GM12875 (cell line): ENCODE data around the gene CYP26A1.

Experiments used
- H3K4me3 ChIP-seq: one replicate; pipeline ENCODE4 v1.5.1; 2011; ENCODE audit warnings: low read depth, low read length, control low read depth
- CTCF ChIP-seq: IDR thresholded peaks from 2 replicates; pipeline ENCODE4 v1.5.1; 2011; ENCODE audit warnings: low read depth, mild to moderate bottlenecking, control low read depth, inconsistent platforms, low read length, moderate library complexity, borderline replicate concordance; ENCODE audit not compliant: insufficient read depth

The CYP26A1 gene

DNA sequence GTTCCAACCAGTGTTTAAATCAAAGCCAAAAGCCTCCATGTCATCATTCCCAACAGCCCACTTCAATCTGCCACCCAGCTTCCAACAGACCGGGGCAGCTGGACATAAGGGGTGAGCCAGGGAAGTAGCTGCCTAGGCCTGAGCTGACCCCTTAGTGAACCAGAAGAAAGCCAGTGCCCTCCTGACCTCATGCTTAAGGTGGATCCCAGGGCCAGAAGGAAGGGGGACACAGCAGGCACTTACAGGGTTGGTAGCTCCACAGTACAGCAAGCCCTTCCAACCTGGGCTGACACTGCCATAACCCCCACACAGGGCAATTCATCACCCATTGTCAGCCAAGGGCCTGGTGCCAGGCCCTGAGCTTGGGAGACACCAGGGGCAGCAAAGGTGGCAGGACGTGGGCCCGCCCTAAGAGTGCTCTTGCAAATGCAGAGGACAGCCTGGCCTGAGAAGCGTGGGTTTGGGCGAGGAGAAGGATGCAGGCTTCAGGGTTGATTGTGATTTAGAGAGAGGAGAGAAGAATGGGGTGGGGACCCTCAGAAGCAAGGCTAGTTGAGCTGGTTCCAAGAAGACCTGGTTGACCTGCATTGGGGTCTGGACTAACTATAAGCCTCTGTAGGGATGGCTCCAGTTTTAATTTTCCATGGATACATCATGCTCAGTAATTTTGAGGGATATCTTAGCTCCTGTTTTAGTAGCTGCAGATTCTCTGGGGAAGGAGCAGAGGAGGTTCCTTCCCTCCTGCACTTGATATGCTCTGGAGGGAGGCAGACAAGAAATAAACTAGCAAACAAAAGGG, 3.1 kb upstream of the CYP26A1 start:
- H3K4me3 ChIP-seq, result no peak overlapping the region
- TF ChIP-seq CTCF, result no peak

DNA sequence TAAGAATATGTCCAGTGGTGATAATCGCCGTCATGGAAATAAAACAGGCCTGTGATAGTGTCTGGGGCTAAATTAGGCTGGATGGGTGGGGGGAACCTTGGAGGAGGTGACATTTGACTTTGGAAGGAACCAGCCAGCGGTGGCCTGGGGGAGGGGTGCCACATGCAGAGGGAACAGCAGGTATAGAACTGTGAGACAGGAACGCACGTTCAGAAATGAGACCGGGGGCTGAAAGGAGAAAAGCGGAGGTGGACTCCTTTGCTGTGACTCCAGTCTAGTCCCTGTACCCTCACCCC, 2.6 kb upstream of the CYP26A1 start:
- no peak for TF ChIP-seq CTCF

DNA sequence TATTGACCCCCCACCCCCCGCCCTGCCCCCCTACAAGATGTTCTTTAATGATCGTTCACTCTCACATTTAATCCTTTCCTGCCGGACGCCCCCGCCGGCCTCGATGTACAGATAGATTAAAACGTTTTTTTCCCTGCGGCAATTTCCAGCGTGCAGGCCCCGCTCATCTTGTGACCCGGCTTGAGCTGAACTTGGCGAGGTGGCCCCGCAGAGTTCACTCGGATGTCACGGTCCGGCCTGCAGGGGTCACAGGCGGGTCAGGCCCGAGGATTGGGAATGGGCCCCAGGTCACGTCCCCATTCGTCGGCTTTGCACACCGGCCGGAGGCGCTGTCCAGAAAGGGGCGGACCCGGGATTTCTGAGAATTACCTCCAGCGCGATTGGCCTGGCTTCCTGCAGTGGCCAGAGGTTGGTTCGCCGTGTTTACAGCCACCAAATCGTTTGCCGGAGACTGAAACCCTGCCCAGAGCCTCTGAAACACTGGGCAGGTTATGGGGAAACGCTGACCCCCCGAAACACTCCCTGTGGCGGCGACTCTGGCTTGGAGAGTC, 1.9 kb upstream of the CYP26A1 start:
- no peak for TF ChIP-seq CTCF
- no peak overlapping the region for H3K4me3 ChIP-seq

More for the DNA sequence above, 2.6 kb upstream of the CYP26A1 start:
- no peak overlapping the region for H3K4me3 ChIP-seq

- TF ChIP-seq CTCF, result no peak
- H3K4me3 ChIP-seq, result no peak overlapping the region
These were observed 1.4 kb upstream of the CYP26A1 start for GRCh38 chr10:93072225-93072712.

DNA sequence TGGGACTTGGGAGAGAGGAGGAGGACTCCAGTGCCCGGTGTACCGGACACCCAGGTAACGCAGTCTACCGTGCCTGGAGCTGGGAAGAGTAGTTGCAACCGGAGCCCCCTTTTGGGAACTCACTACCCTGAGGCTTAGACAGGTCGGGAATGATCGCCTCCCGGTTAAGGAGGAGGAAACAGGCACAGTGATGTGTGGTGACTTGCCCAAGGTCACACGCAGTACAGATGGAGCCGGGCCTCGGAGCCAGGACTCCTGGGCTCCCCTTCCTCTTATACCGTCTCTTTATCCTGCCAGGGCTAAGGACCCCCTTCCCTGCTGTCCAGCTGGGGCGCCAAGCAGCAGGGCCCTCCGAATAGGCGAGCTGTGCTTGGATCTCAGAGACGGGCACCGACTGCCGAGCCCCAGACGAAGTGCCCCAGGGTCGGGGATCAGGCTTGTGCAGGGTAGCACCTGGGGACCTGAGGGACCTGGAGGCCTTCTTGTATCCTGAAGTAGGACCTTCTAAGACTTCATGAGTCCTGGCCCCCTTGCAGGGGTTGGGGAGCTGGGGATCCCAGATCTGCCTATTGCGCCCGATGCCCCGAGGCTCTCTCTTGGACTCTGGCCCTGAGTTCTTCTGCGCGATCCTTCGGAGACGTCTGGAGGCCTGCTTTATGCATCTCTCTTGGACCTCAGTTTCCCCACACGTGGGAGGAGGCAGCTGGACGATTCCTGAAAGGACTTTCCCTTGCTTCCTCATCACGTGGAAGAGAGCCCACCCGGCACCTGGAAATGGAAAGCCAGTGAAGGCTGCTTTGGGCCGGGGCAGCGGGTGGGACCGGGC, 767 bp upstream of the CYP26A1 start:
- no peak for TF ChIP-seq CTCF

GRCh38 chr10:93074147-93074596, 479 bp downstream of the CYP26A1 start:
- peak; percentile 15; the same call in 1 of the 2 replicates for TF ChIP-seq CTCF
- no peak overlapping the region for H3K4me3 ChIP-seq

More for the DNA sequence above, 767 bp upstream of the CYP26A1 start:
- H3K4me3 ChIP-seq, result no peak overlapping the region
